ENCODE data around the gene TAS2R40.
"Not testable (repeated sequence)": the region's sequence is repeated elsewhere in the genome, so short reads cannot be mapped to it uniquely, and the experiment has no call there.

TAS2R40 gene

GRCh38 chr7:143221737-143222136, at the start of gene TAS2R40:
TSS of gene TAS2R40 (plus strand) at chr7:143222037. CDS start at chr7:143222079, 42 bp downstream.
- no peak for TF ChIP-seq CTCF (IDR thresholded peaks at IDR 0.05; ENCODE audit: insufficient read depth, missing control alignments)
- DNase-seq (ENCODE audit: insufficient read length, low spot score) (no peak), FAIRE-seq (no peak)

- no peak for FAIRE-seq
- TF ChIP-seq CTCF (IDR thresholded peaks at IDR 0.05; ENCODE audit: insufficient read depth, missing control alignments): no peak
- DNase-seq (ENCODE audit: insufficient read length, low spot score): no peak
Measured at GRCh38 chr7:143172354-143172753, 49.5 kb upstream of the TAS2R40 start.

GRCh38 chr7:143176128-143176527, 45.7 kb upstream of the TAS2R40 start:
- TF ChIP-seq CTCF (IDR thresholded peaks at IDR 0.05; ENCODE audit: insufficient read depth, missing control alignments): no peak
- FAIRE-seq (no peak), DNase-seq (ENCODE audit: insufficient read length, low spot score) (no peak)

- DNase-seq (ENCODE audit: insufficient read length, low spot score): no peak
- no peak for TF ChIP-seq CTCF (IDR thresholded peaks at IDR 0.05; ENCODE audit: insufficient read depth, missing control alignments)
- FAIRE-seq: no peak
Measured at GRCh38 chr7:143177374-143178119, 44.3 kb upstream of the TAS2R40 start.

- DNase-seq (ENCODE audit: insufficient read length, low spot score); FAIRE-seq: not testable (repeated sequence)
Measured at GRCh38 chr7:143180771-143181170, 41.1 kb upstream of the TAS2R40 start.

- TF ChIP-seq CTCF (IDR thresholded peaks at IDR 0.05; ENCODE audit: insufficient read depth, missing control alignments): no peak
- DNase-seq (ENCODE audit: insufficient read length, low spot score): no peak
- FAIRE-seq: no peak
Measured at GRCh38 chr7:143181349-143181748, 40.5 kb upstream of the TAS2R40 start.

GRCh38 chr7:143183024-143183423, 38.8 kb upstream of the TAS2R40 start, which contains the start of gene TAS2R39:
TSS of gene TAS2R39 (plus strand) at chr7:143183419. CDS start at chr7:143183419, 0 bp downstream.
- DNase-seq (ENCODE audit: insufficient read length, low spot score) (no peak), FAIRE-seq (no peak)
- TF ChIP-seq CTCF (IDR thresholded peaks at IDR 0.05; ENCODE audit: insufficient read depth, missing control alignments): no peak

Measured in D721Med (cell line).